CD8-positive, alpha-beta memory T cell (primary cell): ENCODE measurements around the gene PSAP. TPM values are rescaled to one million over a fixed set of nuclear protein-coding genes. Genes with fewer than 3 reads are reported as not detected.
A peak's percentile ranks its signal among the peaks of the same experiment; 100 is the strongest.

Source experiments
- CTCF ChIA-PET: fragments of 350-600 bp; sonication (Branson Sonifier 250); formaldehyde crosslinking; loops from one replicate; lab custom pipeline; 2021; ENCODE audit warnings: antibody characterized with exemption; lab: Charles Lee
- POLR2A ChIA-PET: fragments of 350-600 bp; sonication (Branson Sonifier 250); formaldehyde crosslinking; loops from one replicate; lab custom pipeline; 2021; ENCODE audit warnings: antibody characterized with exemption; lab: Charles Lee
- DNase-seq, 5 donors: peaks; one replicate each; pipeline versions ENCODE4 v3.0.0 to v3.0.0-alpha.2; 2020 to 2022; ENCODE audit warnings: mixed read lengths in 1 of 5
- H3K27ac ChIP-seq: one replicate; pipeline ENCODE4 v1.7.0; 2013; ENCODE audit warnings: low read depth, mild to moderate bottlenecking, low read length, moderate library complexity
- H3K27me3 ChIP-seq: 2 replicates; pipeline ENCODE4 v1.7.0; 2013; ENCODE audit warnings: low read length, mild to moderate bottlenecking; ENCODE audit not compliant: insufficient read depth, poor library complexity, severe bottlenecking
- H3K36me3 ChIP-seq: 2 replicates; pipeline ENCODE4 v1.7.0; 2013; ENCODE audit warnings: mild to moderate bottlenecking, low read length, moderate library complexity; ENCODE audit not compliant: insufficient read depth
- H3K4me1 ChIP-seq: 2 replicates; pipeline ENCODE4 v1.7.0; 2013; ENCODE audit warnings: mild to moderate bottlenecking, low read length, moderate library complexity; ENCODE audit not compliant: insufficient read depth
- H3K4me3 ChIP-seq: 2 replicates; pipeline ENCODE4 v1.7.0; 2013; ENCODE audit warnings: mild to moderate bottlenecking, low read length
- H3K9me3 ChIP-seq: 2 replicates; pipeline ENCODE4 v1.7.0; 2013; ENCODE audit warnings: mild to moderate bottlenecking, low read length
- H3K27ac Mint-ChIP-seq, 8 donors: one replicate each; pipeline ENCODE4 v1.8.0; 2020 to 2021; ENCODE audit warnings: mixed read lengths in 8 of 8, mild to moderate bottlenecking in 6 of 8, inconsistent platforms in 3 of 8, moderate library complexity in 3 of 8
- H3K27me3 Mint-ChIP-seq, 2 donors: one replicate each; pipeline ENCODE4 v1.8.0; 2020 to 2021; ENCODE audit warnings: mixed read lengths in 2 of 2, mild to moderate bottlenecking in 1 of 2, moderate library complexity in 1 of 2
- H3K36me3 Mint-ChIP-seq, 3 donors: one replicate each; pipeline ENCODE4 v1.8.0; 2020 to 2021; ENCODE audit warnings: mixed read lengths in 3 of 3, inconsistent platforms in 1 of 3, mild to moderate bottlenecking in 1 of 3
- H3K4me1 Mint-ChIP-seq, 3 donors: one replicate each; pipeline ENCODE4 v1.8.0; 2020 to 2021; ENCODE audit warnings: mixed read lengths in 3 of 3, inconsistent platforms in 1 of 3, mild to moderate bottlenecking in 1 of 3
- H3K4me3 Mint-ChIP-seq, 7 donors: one replicate each; pipeline ENCODE4 v1.8.0; 2020 to 2021; ENCODE audit warnings: mixed read lengths in 7 of 7, mild to moderate bottlenecking in 6 of 7, moderate library complexity in 4 of 7, inconsistent platforms in 2 of 7
- H3K9me3 Mint-ChIP-seq, 5 donors: one replicate each; pipeline ENCODE4 v1.8.0; 2020 to 2022; ENCODE audit warnings: mixed read lengths in 5 of 5, mild to moderate bottlenecking in 3 of 5, moderate library complexity in 2 of 5, inconsistent platforms in 1 of 5
- polyA plus RNA-seq: library from polyadenylated mRNA; unstranded; fragments of 300-500 nt; fragmentation: Illumina TruSeq; gene quantifications from one replicate; pipeline ENCODE4 v1.2.3, GENCODE V29; 2021
- total RNA-seq, 2 experiments: library from RNA; stranded (reverse); gene quantifications; one replicate each; pipeline ENCODE4 v1.2.3, GENCODE V29; 2021

PSAP gene
- total and polyA plus RNA-seq, 3 experiments from 2014 or later, result 115 to 432 (median 119) TPM

DNA sequence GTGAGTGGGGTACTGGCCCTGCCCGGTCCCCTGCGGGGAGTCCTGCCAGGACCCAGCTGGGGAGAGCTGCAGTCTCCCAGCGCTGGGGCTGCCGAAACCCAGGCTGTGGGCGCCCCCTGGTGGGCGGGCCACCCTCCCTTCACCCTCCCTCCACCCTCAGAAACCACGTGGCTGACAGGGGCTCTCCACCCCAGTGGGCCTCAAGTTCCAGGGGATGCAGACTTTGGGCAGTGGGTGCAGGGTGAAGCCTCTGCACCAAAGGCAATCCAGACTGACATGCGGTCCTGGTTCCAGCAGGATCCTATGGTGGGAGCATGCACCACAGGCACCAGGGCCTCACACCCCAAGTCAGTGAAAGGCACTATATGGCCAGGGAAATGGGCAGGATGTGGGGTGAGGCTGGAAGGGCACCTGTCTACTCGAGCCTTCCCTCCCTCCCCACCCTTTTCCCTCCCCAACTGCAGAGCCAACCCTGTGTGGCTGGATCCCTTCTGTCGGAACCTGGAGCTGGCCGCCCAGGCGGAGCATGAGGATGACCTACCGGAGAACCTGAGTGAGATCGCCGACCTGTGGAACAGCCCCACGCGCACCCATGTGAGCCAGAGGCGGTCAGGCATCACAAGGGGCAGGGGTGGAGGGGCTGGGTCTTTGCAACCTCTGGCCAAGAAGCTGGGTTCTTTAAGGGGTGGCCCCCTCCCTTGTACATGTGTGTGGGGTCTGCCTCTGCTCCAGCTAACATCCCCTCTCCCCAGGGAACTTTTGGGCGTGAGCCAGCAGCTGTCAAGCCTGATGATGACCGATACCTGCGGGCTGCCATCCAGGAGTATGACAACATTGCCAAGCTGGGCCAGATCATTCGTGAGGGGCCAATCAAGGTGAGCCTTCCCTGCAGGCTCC lies 38.8 kb downstream of the PSAP start:
- ChIA-PET POLR2A (no interaction called here), CTCF (interaction anchor here (0.6 to 3.0 kb wide), 26 partner anchors 9 to 497 kb away, joined by 3 to 20 read pairs (median 4); partner anchors contain the start of genes SLC29A3 and VSIR)
- Histone ChIP-seq H3K27me3 (no peaks in the 10 kb centered on the region), H3K4me3 (no peak overlapping the region), H3K27ac (no peak overlapping the region), H3K9me3 (no peaks in the 10 kb centered on the region), H3K4me1 (peaks cover 5% of the 10 kb centered on the region), H3K36me3 (peaks cover 2% of the 10 kb centered on the region)
- Mint-ChIP-seq H3K27me3 (no peaks in the 10 kb centered on the region), H3K36me3 (peaks cover 5 to 29% (median 9%) of the 10 kb centered on the region in 3 donors), H3K4me3 (no peak overlapping the region), H3K27ac (peak overlapping the region in 1 of 8 donors; percentile 19), H3K9me3 (no peaks in the 10 kb centered on the region), H3K4me1 (no peaks in the 10 kb centered on the region)
- DNase-seq, result peak; percentile 61 to 80 (median 74)

DNA sequence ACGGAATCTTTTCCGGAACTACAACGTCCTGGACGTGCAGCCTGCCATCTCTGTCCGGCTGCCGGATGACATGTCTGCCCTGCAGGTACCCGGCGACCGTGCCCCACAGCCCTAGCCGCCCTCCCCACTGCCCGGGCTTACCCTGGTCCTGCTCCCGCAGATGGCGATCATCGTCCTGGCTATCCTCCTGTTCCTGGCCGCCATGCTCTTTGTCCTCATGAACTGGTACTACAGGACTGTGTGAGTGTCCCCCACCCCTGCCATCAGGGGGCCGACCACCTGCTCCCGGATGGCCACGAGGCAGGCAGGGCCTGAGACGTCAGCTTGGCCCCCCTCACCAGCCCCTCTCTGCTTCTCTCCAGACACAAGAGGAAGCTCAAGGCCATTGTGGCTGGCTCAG lies 39.7 kb downstream of the PSAP start:
- Mint-ChIP-seq H3K4me3 (no peak overlapping the region), H3K27me3 (peaks cover 0 to 1% of the 10 kb centered on the region in 2 donors), H3K4me1 (no peaks in the 10 kb centered on the region), H3K36me3 (peaks cover 3 to 20% (median 5%) of the 10 kb centered on the region in 3 donors), H3K9me3 (no peaks in the 10 kb centered on the region), H3K27ac (no peak overlapping the region)
- CTCF ChIA-PET, result interaction anchor here (0.6 to 3.0 kb wide), 26 partner anchors 8 to 496 kb away, joined by 3 to 20 read pairs (median 4); partner anchors contain the start of genes SLC29A3 and VSIR
- peak in 1 of 5 donors; percentile 41 for DNase-seq
- no peaks in the 10 kb centered on the region for H3K27me3 ChIP-seq
- no peak overlapping the region for H3K4me3 ChIP-seq
- H3K27ac ChIP-seq, result no peak overlapping the region
- no peaks in the 10 kb centered on the region for H3K9me3 ChIP-seq
- H3K36me3 ChIP-seq, result no peaks in the 10 kb centered on the region
- POLR2A ChIA-PET, result no interaction called here
- peaks cover 5% of the 10 kb centered on the region for H3K4me1 ChIP-seq

DNA sequence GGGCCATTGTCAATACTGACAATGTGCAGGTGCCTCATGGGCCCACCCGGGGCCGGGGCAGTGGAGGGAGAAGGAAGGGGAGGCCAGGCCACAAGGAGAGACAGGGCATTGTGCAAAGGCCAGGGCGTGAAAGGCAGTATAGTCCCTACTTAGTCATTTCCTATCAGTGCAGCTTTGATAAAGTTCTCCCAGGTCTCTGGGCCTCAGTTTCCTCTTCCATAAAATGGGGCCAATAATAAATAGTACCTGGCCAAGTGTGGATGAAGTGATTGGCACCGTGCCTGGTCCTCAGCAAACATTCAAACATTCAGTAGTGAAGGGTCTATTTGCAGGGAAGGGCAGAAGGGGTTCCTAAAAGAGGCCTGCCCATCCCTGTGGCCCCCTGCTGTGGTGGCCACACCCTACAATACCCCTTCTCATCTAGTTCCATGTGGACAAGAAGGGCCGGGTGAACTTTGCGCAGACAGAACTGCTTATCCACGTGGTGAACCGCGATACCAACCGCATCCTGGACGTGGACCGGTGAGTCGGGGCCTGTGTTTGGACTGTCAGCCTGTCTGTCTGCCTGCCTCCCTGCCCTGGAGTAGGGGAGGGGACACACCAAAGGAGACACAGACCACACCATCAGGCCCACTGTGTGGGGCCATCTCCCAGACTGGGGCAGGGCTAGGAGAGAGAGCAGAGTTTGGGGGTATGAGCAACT lies 40.9 kb downstream of the PSAP start:
- Mint-ChIP-seq H3K9me3 (no peaks in the 10 kb centered on the region), H3K27me3 (peaks cover 0 to 1% of the 10 kb centered on the region in 2 donors), H3K36me3 (peaks cover 0 to 9% (median 5%) of the 10 kb centered on the region in 3 donors), H3K4me3 (no peak overlapping the region), H3K4me1 (no peaks in the 10 kb centered on the region), H3K27ac (no peak overlapping the region)
- Histone ChIP-seq H3K9me3 (no peaks in the 10 kb centered on the region), H3K36me3 (no peaks in the 10 kb centered on the region), H3K27me3 (no peaks in the 10 kb centered on the region), H3K4me1 (peaks cover 5% of the 10 kb centered on the region), H3K4me3 (no peak overlapping the region), H3K27ac (no peak overlapping the region)
- ChIA-PET POLR2A (interaction anchor here (0.7 kb wide), 1 partner anchor 29 kb away, joined by 8 read pairs; no protein-coding TSS in a partner anchor), CTCF (interaction anchor here (0.9 to 3.0 kb wide), 6 partner anchors 19 to 495 kb away, joined by 3 to 20 read pairs (median 8); partner anchors contain the start of gene VSIR)
- DNase-seq, result peak in 1 of 5 donors; percentile 39

DNA sequence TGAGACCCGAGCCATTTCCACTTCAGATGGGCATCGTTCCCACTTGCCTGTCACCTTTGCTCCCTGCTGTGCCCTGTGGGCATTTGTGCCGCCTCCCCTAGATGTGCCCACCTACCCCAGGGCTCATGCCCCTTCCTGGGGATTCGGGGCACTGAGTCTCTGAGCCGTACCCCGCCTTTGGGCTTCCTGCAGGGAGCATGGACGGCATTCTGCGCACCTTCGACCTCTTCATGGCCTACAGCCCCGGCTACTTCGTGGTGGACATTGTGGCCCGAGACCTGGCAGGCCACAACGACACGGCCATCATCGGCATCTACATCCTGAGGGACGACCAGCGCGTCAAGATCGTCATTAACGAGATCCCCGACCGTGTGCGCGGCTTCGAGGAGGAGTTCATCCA lies 41.4 kb downstream of the PSAP start:
- H3K4me3 ChIP-seq, result no peak overlapping the region
- no peak overlapping the region for H3K4me3 Mint-ChIP-seq
- peak in 1 of 5 donors; percentile 33 for DNase-seq
- no peaks in the 10 kb centered on the region for H3K36me3 ChIP-seq
- H3K27me3 ChIP-seq, result no peaks in the 10 kb centered on the region
- H3K27me3 Mint-ChIP-seq, result peaks cover 0 to 1% of the 10 kb centered on the region in 2 donors
- H3K4me1 Mint-ChIP-seq, result no peaks in the 10 kb centered on the region
- no peaks in the 10 kb centered on the region for H3K9me3 Mint-ChIP-seq
- peaks cover 0 to 5% (median 5%) of the 10 kb centered on the region in 3 donors for H3K36me3 Mint-ChIP-seq
- POLR2A ChIA-PET, result no interaction called here
- H3K27ac Mint-ChIP-seq, result no peak overlapping the region
- CTCF ChIA-PET, result interaction anchor here (1.2 kb wide), 1 partner anchor 112 kb away, joined by 3 read pairs; no protein-coding TSS in a partner anchor
- no peak overlapping the region for H3K27ac ChIP-seq
- H3K4me1 ChIP-seq, result peaks cover 5% of the 10 kb centered on the region
- no peaks in the 10 kb centered on the region for H3K9me3 ChIP-seq

DNA sequence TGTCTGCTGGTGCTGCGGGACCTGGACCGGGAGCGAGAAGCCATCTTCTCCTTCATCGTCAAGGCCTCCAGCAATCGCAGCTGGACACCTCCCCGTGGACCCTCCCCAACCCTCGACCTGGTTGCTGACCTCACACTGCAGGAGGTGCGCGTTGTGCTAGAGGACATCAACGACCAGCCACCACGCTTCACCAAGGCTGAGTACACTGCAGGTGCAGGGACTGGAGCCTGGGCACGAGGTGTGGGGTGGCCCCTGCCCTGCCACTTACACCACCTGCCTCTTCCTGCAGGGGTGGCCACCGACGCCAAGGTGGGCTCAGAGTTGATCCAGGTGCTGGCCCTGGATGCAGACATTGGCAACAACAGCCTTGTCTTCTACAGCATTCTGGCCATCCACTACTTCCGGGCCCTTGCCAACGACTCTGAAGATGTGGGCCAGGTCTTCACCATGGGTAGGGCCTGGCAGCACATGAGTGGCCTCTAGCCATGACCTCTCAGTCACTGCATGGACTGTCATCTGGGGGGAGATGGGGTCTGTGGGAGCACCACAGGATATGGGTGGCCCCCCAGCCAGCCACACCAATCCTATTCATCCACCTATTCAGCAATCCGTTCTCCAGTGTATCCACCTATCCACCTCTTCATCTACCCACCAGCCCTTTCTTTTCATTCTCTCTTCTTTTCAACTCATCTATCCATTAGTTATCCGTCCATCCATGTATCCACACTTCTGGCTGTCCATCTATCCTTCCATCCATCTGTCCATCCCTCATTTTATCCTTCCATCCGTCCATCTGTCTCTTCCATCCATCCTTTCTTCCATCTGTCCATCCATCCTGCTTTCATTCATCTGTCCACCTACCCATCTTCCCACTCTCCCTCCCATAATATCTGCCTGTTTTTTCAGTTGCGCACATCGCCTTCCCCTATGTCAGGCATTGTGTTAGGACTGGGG lies 43.2 kb downstream of the PSAP start:
- CTCF ChIA-PET, result no interaction called here
- no peak overlapping the region for H3K4me3 ChIP-seq

DNA sequence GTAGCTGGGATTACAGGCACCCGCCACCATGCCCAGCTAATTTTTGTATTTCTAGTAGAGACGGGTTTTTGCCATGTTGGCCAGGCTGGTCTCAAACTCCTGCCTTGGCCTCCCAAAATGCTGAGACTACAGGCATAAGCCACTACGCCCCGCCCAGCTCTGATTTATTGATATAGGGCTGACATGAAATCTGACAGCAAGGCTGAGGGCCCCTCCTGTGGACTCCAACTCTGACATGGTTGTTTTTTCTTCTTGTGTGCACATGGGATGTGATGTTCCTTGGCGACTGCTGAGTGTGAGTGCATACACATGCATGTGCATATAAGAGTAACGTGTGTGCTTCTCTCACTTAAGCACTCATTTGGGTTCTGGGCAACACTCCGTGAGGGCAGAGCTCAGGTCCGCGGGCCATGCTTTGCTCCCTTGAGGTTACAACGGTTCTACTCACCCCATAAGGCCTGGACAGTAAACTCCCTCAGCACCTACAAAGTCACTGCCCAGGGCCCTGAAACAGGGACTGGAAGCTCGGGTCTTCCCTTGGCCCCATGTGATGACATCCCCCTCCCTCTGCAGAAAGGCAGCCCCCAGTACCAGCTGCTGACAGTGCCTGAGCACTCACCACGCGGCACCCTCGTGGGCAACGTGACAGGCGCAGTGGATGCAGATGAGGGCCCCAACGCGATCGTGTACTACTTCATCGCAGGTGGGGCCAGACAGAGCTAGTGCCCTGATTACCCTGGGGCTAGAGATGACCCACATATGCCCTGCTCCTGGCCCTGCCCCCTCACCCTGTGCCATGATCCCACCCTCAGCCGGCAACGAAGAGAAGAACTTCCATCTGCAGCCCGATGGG lies 44.1 kb downstream of the PSAP start:
- no peaks in the 10 kb centered on the region for H3K27me3 ChIP-seq
- DNase-seq, result peak in 1 of 5 donors; percentile 41
- ChIA-PET POLR2A (no interaction called here), CTCF (interaction anchor here (1.2 to 1.8 kb wide), 3 partner anchors 99 to 488 kb away, joined by 5 read pairs; partner anchors contain the start of gene SLC29A3)
- Mint-ChIP-seq H3K9me3 (no peaks in the 10 kb centered on the region), H3K4me1 (no peaks in the 10 kb centered on the region), H3K27me3 (peaks cover 0 to 1% of the 10 kb centered on the region in 2 donors), H3K36me3 (peaks cover 0 to 5% (median 0%) of the 10 kb centered on the region in 3 donors), H3K27ac (no peak overlapping the region), H3K4me3 (no peak overlapping the region)
- H3K4me1 ChIP-seq, result peaks cover 3% of the 10 kb centered on the region
- no peak overlapping the region for H3K27ac ChIP-seq
- H3K4me3 ChIP-seq, result no peak overlapping the region
- no peaks in the 10 kb centered on the region for H3K36me3 ChIP-seq
- H3K9me3 ChIP-seq, result no peaks in the 10 kb centered on the region

More for the DNA sequence above, 43.2 kb downstream of the PSAP start:
- H3K4me1 ChIP-seq, result peaks cover 5% of the 10 kb centered on the region
- H3K27ac ChIP-seq, result no peak overlapping the region
- POLR2A ChIA-PET, result no interaction called here
- no peaks in the 10 kb centered on the region for H3K27me3 ChIP-seq
- H3K9me3 ChIP-seq, result no peaks in the 10 kb centered on the region
- no peaks in the 10 kb centered on the region for H3K36me3 ChIP-seq
- Mint-ChIP-seq H3K9me3 (no peaks in the 10 kb centered on the region), H3K36me3 (peaks cover 0 to 5% (median 0%) of the 10 kb centered on the region in 3 donors), H3K4me3 (no peak overlapping the region), H3K4me1 (no peaks in the 10 kb centered on the region), H3K27me3 (peaks cover 0 to 1% of the 10 kb centered on the region in 2 donors), H3K27ac (peak overlapping the region in 3 of 8 donors; percentile 13 to 78 (median 20))
- DNase-seq, result peak in 1 of 5 donors; percentile 38
